ENCODE data around the gene ST14.

ST14 gene

DNA sequence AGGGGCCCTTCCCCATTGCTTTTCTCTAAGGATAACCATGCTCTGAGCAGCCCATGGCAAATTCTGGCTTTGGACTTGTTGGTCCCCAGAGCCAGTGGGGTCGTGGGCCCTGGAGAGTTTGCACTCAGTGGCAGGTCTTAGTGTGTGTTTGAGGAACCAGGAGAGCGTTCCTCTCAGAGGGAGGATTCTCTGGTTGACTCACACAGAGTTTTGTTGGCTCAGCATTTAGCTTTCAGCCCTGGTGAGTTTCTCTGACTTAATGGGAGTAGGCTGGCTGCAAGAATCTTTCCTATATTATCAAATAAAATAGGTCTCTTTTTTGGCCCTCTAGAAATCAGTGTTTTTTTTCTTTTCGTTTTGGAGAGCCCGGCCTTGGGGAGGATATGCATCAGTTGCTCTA is 20.9 kb downstream of the ST14 start:
- H3K79me2 ChIP-seq (ENCODE audit: low read length): peaks cover 87% of the 10 kb centered on the region
- H3K36me3 ChIP-seq (replicated peaks; ENCODE audit: insufficient read depth, low read length): no peaks in the 10 kb centered on the region
- H2AFZ ChIP-seq (ENCODE audit: low read length): no peak overlapping the region
- DNase-seq: peak; percentile 72
- H3K9me2 ChIP-seq (replicated peaks; ENCODE audit: insufficient read depth, low read length): no peaks in the 10 kb centered on the region
- peaks cover 55% of the 10 kb centered on the region for H3K4me1 ChIP-seq (ENCODE audit: low read length)
- H3K4me3 ChIP-seq (ENCODE audit: low read length): peak overlapping the region; percentile 45
- H3K9ac ChIP-seq (ENCODE audit: low read length): peak overlapping the region; percentile 61; the same call in 1 of the 2 replicates
- H4K20me1 ChIP-seq (ENCODE audit: insufficient read depth, low read length): no peaks in the 10 kb centered on the region
- H3K4me2 ChIP-seq (ENCODE audit: low read depth, low read length): peak overlapping the region; percentile 93
- H3K9me3 ChIP-seq (replicated peaks; ENCODE audit: insufficient read depth, low read length): no peaks in the 10 kb centered on the region
- H3K27me3 ChIP-seq (replicated peaks; ENCODE audit: insufficient read depth, low read length): no peaks in the 10 kb centered on the region
- peak overlapping the region; percentile 95 for H3K27ac ChIP-seq (ENCODE audit: low read length)
- H3F3A ChIP-seq (ENCODE audit: insufficient read depth, low read length): peaks cover 51% of the 10 kb centered on the region
- no peak for TF ChIP-seq EZH2phosphoT487 (IDR thresholded peaks at IDR 0.05; ENCODE audit: low read length)
- TF ChIP-seq, protein P1, sequence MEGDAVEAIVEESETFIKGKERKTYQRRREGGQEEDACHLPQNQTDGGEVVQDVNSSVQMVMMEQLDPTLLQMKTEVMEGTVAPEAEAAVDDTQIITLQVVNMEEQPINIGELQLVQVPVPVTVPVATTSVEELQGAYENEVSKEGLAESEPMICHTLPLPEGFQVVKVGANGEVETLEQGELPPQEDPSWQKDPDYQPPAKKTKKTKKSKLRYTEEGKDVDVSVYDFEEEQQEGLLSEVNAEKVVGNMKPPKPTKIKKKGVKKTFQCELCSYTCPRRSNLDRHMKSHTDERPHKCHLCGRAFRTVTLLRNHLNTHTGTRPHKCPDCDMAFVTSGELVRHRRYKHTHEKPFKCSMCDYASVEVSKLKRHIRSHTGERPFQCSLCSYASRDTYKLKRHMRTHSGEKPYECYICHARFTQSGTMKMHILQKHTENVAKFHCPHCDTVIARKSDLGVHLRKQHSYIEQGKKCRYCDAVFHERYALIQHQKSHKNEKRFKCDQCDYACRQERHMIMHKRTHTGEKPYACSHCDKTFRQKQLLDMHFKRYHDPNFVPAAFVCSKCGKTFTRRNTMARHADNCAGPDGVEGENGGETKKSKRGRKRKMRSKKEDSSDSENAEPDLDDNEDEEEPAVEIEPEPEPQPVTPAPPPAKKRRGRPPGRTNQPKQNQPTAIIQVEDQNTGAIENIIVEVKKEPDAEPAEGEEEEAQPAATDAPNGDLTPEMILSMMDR (IDR thresholded peaks at IDR 0.05; ENCODE audit: low read length): no peak
- TF ChIP-seq EZH2 (optimal IDR thresholded peaks at IDR 0.05; ENCODE audit: low read depth, low read length): no peak

DNA sequence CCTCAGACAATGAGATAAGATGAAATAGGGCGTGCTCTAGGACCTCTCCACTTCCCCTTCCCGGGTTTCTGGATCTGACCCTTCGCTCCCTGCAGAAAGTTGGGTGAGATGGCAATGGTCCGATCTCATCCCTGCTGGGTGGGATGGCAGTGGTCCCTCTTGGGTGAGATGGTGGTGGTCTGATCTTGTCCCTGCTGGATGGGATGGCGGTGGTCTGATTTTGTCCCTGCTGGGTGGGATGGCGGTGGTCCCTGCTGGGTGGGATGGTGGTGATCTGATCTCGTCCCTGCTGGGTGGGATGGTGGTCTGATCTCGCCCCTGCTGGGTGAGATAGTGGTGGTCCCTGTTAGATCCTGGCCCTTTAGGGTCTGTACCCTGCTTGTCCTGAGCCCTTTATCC is 21.3 kb downstream of the ST14 start:
- Histone ChIP-seq H4K20me1 (ENCODE audit: insufficient read depth, low read length) (no peaks in the 10 kb centered on the region), H3K4me2 (ENCODE audit: low read depth, low read length) (peak overlapping the region; percentile 93), H3K4me3 (ENCODE audit: low read length) (peak overlapping the region; percentile 45), H3K27ac (ENCODE audit: low read length) (peak overlapping the region; percentile 95), H2AFZ (ENCODE audit: low read length) (no peak overlapping the region), H3K79me2 (ENCODE audit: low read length) (peaks cover 92% of the 10 kb centered on the region), H3K9me3 (replicated peaks; ENCODE audit: insufficient read depth, low read length) (no peaks in the 10 kb centered on the region), H3K36me3 (replicated peaks; ENCODE audit: insufficient read depth, low read length) (no peaks in the 10 kb centered on the region), H3F3A (ENCODE audit: insufficient read depth, low read length) (peaks cover 51% of the 10 kb centered on the region), H3K27me3 (replicated peaks; ENCODE audit: insufficient read depth, low read length) (no peaks in the 10 kb centered on the region), H3K9ac (ENCODE audit: low read length) (peak overlapping the region; percentile 61), H3K4me1 (ENCODE audit: low read length) (peaks cover 55% of the 10 kb centered on the region), H3K9me2 (replicated peaks; ENCODE audit: insufficient read depth, low read length) (no peaks in the 10 kb centered on the region)
- DNase-seq: no peak
- no peak for TF ChIP-seq EZH2 (optimal IDR thresholded peaks at IDR 0.05; ENCODE audit: low read depth, low read length)
- TF ChIP-seq, protein P1 (IDR thresholded peaks at IDR 0.05; ENCODE audit: low read length): no peak
- TF ChIP-seq EZH2phosphoT487 (IDR thresholded peaks at IDR 0.05; ENCODE audit: low read length): no peak

DNA sequence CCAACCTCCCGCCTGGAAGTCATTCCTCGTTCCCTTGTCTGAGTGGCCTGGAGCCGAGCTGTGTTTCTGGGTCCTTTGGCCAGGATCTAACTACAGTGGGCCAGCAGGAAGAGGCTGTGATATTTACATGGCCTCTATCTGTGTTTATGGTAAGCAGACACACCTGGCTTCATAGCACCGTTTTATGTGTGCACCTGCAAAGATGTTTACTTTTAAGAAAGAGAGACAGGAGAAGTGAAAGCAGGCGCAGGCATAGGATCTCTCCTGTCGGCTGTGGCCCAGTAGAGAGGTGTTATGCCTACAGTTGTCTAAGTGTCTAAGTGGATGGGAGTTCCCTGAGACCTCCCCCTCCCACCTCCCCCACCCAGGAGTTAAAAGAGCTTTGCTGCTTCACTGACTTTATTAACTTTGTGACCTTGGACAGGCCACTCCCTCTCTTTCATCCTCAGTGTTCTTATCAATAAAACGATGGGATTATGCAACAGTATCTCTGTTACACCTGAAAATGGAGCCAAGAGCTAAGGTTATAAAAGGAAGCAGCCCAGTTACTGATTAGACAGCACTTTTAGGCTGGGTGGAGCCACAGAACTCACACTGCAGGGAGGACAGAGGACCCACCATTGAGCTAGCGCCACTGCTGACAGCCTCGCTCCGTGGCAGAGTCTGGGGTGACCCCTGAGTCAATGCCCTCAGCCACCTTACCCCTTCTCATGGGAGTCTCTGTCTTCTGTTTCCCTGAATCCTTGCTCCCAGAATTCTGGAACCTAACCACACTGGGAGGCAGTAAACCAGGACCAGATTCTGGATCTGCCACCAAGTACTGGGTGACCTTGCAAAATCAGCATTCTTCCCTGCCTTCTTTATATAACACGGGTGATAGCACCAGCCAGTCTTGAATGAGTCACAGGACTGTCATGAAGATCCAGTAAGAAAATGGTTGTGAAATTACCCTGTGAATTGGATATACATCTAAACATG is 22.0 kb downstream of the ST14 start:
- H3K27ac ChIP-seq (ENCODE audit: low read length): peak overlapping the region; percentile 95
- H3K4me1 ChIP-seq (ENCODE audit: low read length): peaks cover 53% of the 10 kb centered on the region
- H3K4me2 ChIP-seq (ENCODE audit: low read depth, low read length): peak overlapping the region; percentile 93
- no peaks in the 10 kb centered on the region for H3K9me2 ChIP-seq (replicated peaks; ENCODE audit: insufficient read depth, low read length)
- H3F3A ChIP-seq (ENCODE audit: insufficient read depth, low read length): peaks cover 51% of the 10 kb centered on the region
- peak overlapping the region; percentile 61 for H3K9ac ChIP-seq (ENCODE audit: low read length)
- H3K79me2 ChIP-seq (ENCODE audit: low read length): peaks cover 94% of the 10 kb centered on the region
- TF ChIP-seq EZH2phosphoT487 (IDR thresholded peaks at IDR 0.05; ENCODE audit: low read length) (no peak), EZH2 (optimal IDR thresholded peaks at IDR 0.05; ENCODE audit: low read depth, low read length) (no peak)
- TF ChIP-seq, protein P1 (IDR thresholded peaks at IDR 0.05; ENCODE audit: low read length): no peak
- no peaks in the 10 kb centered on the region for H3K36me3 ChIP-seq (replicated peaks; ENCODE audit: insufficient read depth, low read length)
- H4K20me1 ChIP-seq (ENCODE audit: insufficient read depth, low read length): no peaks in the 10 kb centered on the region
- DNase-seq: peak; percentile 89
- H3K27me3 ChIP-seq (replicated peaks; ENCODE audit: insufficient read depth, low read length): no peaks in the 10 kb centered on the region
- H3K9me3 ChIP-seq (replicated peaks; ENCODE audit: insufficient read depth, low read length): no peaks in the 10 kb centered on the region
- H3K4me3 ChIP-seq (ENCODE audit: low read length): peak overlapping the region; percentile 45
- H2AFZ ChIP-seq (ENCODE audit: low read length): no peak overlapping the region; the same call in 1 of the 2 replicates

Measured in MM.1S (cell line).